Suprapubic skin (tissue), 4 donors: ENCODE data around the gene ZMYND11.

Source experiments
- CTCF ChIP-seq, 2 donors: fragments of 200-600 bp in 1 of 2; fragments of 450-650 bp in 1 of 2; sonication (generic) in 1 of 2; IDR thresholded peaks; one replicate each; pipeline ENCODE4 v1.5.1; 2016 to 2019; ENCODE audit warnings: antibody characterized with exemption in 2 of 2, mild to moderate bottlenecking in 1 of 2, moderate library complexity in 1 of 2
- EP300 ChIP-seq: sonication (generic); formaldehyde crosslinking; IDR thresholded peaks from one replicate; pipeline ENCODE4 v1.6.1; 2017; ENCODE audit warnings: antibody characterized with exemption
- POLR2AphosphoS5 ChIP-seq, 3 donors: sonication (generic); formaldehyde crosslinking; IDR thresholded peaks; one replicate each; pipeline ENCODE4 v1.6.1; 2017; ENCODE audit warnings: antibody characterized with exemption in 3 of 3

GRCh38 chr10:173741-174140, 38.5 kb downstream of the ZMYND11 start:
- TF ChIP-seq CTCF (IDR thresholded peaks at IDR 0.05) (no peak), EP300 (no peak), POLR2AphosphoS5 (IDR thresholded peaks at IDR 0.05) (no peak)
